Central memory CD8-positive, alpha-beta T cell (primary cell): ENCODE data around the gene KLKB1.
"Not testable (repeated sequence)": the region's sequence is repeated elsewhere in the genome, so short reads cannot be mapped to it uniquely, and the experiment has no call there.

Source experiments
- ATAC-seq: fragments of 150-1000 bp; cut with Tn5 transposase; replicated peaks from 2 replicates; pipeline ENCODE4 v1.10.0; 2022; ENCODE audit warnings: mild to moderate bottlenecking, moderate FRiP score, moderate number of reproducible peaks; ENCODE audit not compliant: poor library complexity, severe bottlenecking; ENCODE audit errors: extremely low read depth
- DNase-seq, 2 donors: peaks; one replicate each; pipeline ENCODE4 v3.0.0; 2021; ENCODE audit warnings: low spot score in 2 of 2
- H3K27ac Mint-ChIP-seq: one replicate; pipeline ENCODE4 v1.8.0; 2022; ENCODE audit warnings: low read depth, mild to moderate bottlenecking, moderate library complexity, mixed read lengths
- H3K27me3 Mint-ChIP-seq: one replicate; pipeline ENCODE4 v1.8.0; 2022; ENCODE audit warnings: mixed read lengths
- H3K36me3 Mint-ChIP-seq: one replicate; pipeline ENCODE4 v1.8.0; 2022; ENCODE audit warnings: mild to moderate bottlenecking, moderate library complexity, mixed read lengths; ENCODE audit not compliant: insufficient read depth
- H3K4me1 Mint-ChIP-seq: one replicate; pipeline ENCODE4 v1.8.0; 2022; ENCODE audit warnings: mixed read lengths
- H3K4me3 Mint-ChIP-seq: one replicate; pipeline ENCODE4 v1.8.0; 2022; ENCODE audit warnings: mild to moderate bottlenecking, moderate library complexity, mixed read lengths
- H3K9me3 Mint-ChIP-seq: one replicate; pipeline ENCODE4 v1.8.0; 2022; ENCODE audit warnings: mixed read lengths

Gene KLKB1

GRCh38 chr4:186260117-186260503 lies 32.8 kb downstream of the KLKB1 start:
- Mint-ChIP-seq H3K4me1 (no peaks in the 10 kb centered on the region), H3K4me3 (no peak overlapping the region), H3K27ac (no peak overlapping the region), H3K27me3 (peaks cover 36% of the 10 kb centered on the region), H3K9me3 (no peaks in the 10 kb centered on the region), H3K36me3 (peaks cover 2% of the 10 kb centered on the region)
- no peak for DNase-seq
- ATAC-seq: no peak

GRCh38 chr4:186260504-186261448 lies 33.5 kb downstream of the KLKB1 start:
- Mint-ChIP-seq H3K27me3 (peaks cover 42% of the 10 kb centered on the region), H3K27ac (no peak overlapping the region), H3K4me1 (no peaks in the 10 kb centered on the region), H3K36me3 (peaks cover 2% of the 10 kb centered on the region), H3K4me3 (no peak overlapping the region), H3K9me3 (no peaks in the 10 kb centered on the region)
- DNase-seq (no peak), ATAC-seq (no peak)

- Mint-ChIP-seq H3K27ac (no peak overlapping the region), H3K27me3 (peaks cover 74% of the 10 kb centered on the region), H3K4me3 (no peak overlapping the region), H3K9me3 (no peaks in the 10 kb centered on the region), H3K4me1 (no peaks in the 10 kb centered on the region), H3K36me3 (no peaks in the 10 kb centered on the region)
- ATAC-seq (no peak), DNase-seq (no peak)
Observed at GRCh38 chr4:186264660-186265059, 37.4 kb downstream of the KLKB1 start.

GRCh38 chr4:186265250-186265649 lies 37.9 kb downstream of the KLKB1 start:
- not testable (repeated sequence) for H3K27ac Mint-ChIP-seq, H3K9me3 Mint-ChIP-seq, H3K4me1 Mint-ChIP-seq, DNase-seq, H3K36me3 Mint-ChIP-seq, ATAC-seq, H3K4me3 Mint-ChIP-seq
- peaks cover 70% of the 10 kb centered on the region for H3K27me3 Mint-ChIP-seq

- peaks cover 67% of the 10 kb centered on the region for H3K27me3 Mint-ChIP-seq
- DNase-seq (no peak), ATAC-seq (no peak)
- H3K27ac Mint-ChIP-seq: no peak within 1 kb of the TSS
- H3K4me3 Mint-ChIP-seq: no peak within 1 kb of the TSS
- no peaks in the 10 kb centered on the region for H3K4me1 Mint-ChIP-seq
- H3K36me3 Mint-ChIP-seq: no peaks in the 10 kb centered on the region
- no peaks in the 10 kb centered on the region for H3K9me3 Mint-ChIP-seq
Observed at GRCh38 chr4:186265683-186266652, 38.7 kb downstream of the KLKB1 start, which contains the start of gene F11. TSS of gene F11 (plus strand) at chr4:186266189. CDS start at chr4:186267137, 948 bp downstream.

GRCh38 chr4:186266729-186267456 lies 39.6 kb downstream of the KLKB1 start:
- Mint-ChIP-seq H3K4me3 (no peak overlapping the region), H3K9me3 (no peaks in the 10 kb centered on the region), H3K27me3 (peaks cover 76% of the 10 kb centered on the region), H3K27ac (no peak overlapping the region), H3K4me1 (no peaks in the 10 kb centered on the region), H3K36me3 (no peaks in the 10 kb centered on the region)
- ATAC-seq: no peak
- DNase-seq: no peak

GRCh38 chr4:186271081-186271678 lies 43.9 kb downstream of the KLKB1 start:
- DNase-seq: no peak
- H3K27ac Mint-ChIP-seq: no peak overlapping the region
- no peaks in the 10 kb centered on the region for H3K36me3 Mint-ChIP-seq
- no peak overlapping the region for H3K4me3 Mint-ChIP-seq
- no peaks in the 10 kb centered on the region for H3K4me1 Mint-ChIP-seq
- no peak for ATAC-seq
- H3K27me3 Mint-ChIP-seq: peaks cover 52% of the 10 kb centered on the region
- no peaks in the 10 kb centered on the region for H3K9me3 Mint-ChIP-seq

- ATAC-seq (no peak), DNase-seq (no peak)
- Mint-ChIP-seq H3K4me1 (no peaks in the 10 kb centered on the region), H3K9me3 (no peaks in the 10 kb centered on the region), H3K27ac (no peak overlapping the region), H3K36me3 (no peaks in the 10 kb centered on the region), H3K27me3 (peaks cover 39% of the 10 kb centered on the region), H3K4me3 (no peak overlapping the region)
Observed at GRCh38 chr4:186272699-186273391, 45.5 kb downstream of the KLKB1 start.

- not testable (repeated sequence) for H3K9me3 Mint-ChIP-seq, H3K4me3 Mint-ChIP-seq, H3K4me1 Mint-ChIP-seq
Observed at GRCh38 chr4:186273392-186273789, 46.1 kb downstream of the KLKB1 start.

GRCh38 chr4:186283311-186283710 lies 56.0 kb downstream of the KLKB1 start:
- H3K9me3 Mint-ChIP-seq: no peaks in the 10 kb centered on the region
- no peaks in the 10 kb centered on the region for H3K36me3 Mint-ChIP-seq
- ATAC-seq (no peak), DNase-seq (no peak)
- no peaks in the 10 kb centered on the region for H3K4me1 Mint-ChIP-seq
- no peak overlapping the region for H3K4me3 Mint-ChIP-seq
- no peak overlapping the region for H3K27ac Mint-ChIP-seq
- H3K27me3 Mint-ChIP-seq: peaks cover 20% of the 10 kb centered on the region

More at GRCh38 chr4:186273392-186273789, 46.1 kb downstream of the KLKB1 start:
- H3K27ac Mint-ChIP-seq, ATAC-seq, DNase-seq, H3K36me3 Mint-ChIP-seq: not testable (repeated sequence)
- H3K27me3 Mint-ChIP-seq: peaks cover 35% of the 10 kb centered on the region

GRCh38 chr4:186285147-186285546 lies 57.8 kb downstream of the KLKB1 start:
- Mint-ChIP-seq H3K36me3 (no peaks in the 10 kb centered on the region), H3K27ac (no peak overlapping the region), H3K9me3 (no peaks in the 10 kb centered on the region), H3K4me1 (no peaks in the 10 kb centered on the region), H3K4me3 (no peak overlapping the region), H3K27me3 (peaks cover 36% of the 10 kb centered on the region)
- ATAC-seq (no peak), DNase-seq (no peak)
